Measurements from ENCODE around the gene FRYL. TPM values are rescaled to one million over a fixed set of nuclear protein-coding genes. Genes with fewer than 3 reads are reported as not detected.
"Not testable (repeated sequence)": the region's sequence is repeated elsewhere in the genome, so short reads cannot be mapped to it uniquely, and the experiment has no call there.

The FRYL gene
- total RNA-seq, 1 donor from 2014 or later: 30.8 TPM

DNA sequence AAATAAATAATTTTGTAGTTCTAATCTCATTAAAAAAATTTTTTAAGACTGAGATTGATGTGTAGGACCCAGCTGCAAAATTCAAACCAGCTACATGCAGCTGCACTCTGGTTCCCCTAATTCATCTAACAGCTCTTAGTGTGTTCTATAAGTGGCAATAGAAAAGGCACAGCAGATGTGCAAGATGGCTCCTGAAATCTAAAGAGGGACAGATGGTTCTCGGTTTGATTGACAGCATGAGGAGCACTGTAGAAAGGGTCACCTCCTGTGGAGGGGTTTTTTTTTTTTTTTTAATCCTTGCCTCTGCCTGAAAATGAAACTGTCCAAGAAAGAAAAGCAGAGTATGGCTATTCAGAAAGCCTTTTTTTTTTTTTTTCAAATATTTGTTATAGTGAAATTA, 33.9 kb upstream of the FRYL start:
- Mint-ChIP-seq H3K27ac (ENCODE audit: unreplicated experiment) (no peak overlapping the region), H3K9me3 (ENCODE audit: low read depth) (no peaks in the 10 kb centered on the region), H3K4me3 (ENCODE audit: unreplicated experiment) (no peak overlapping the region), H3K27me3 (ENCODE audit: low read depth) (peaks cover 13% of the 10 kb centered on the region), H3K4me1 (ENCODE audit: low read depth) (no peaks in the 10 kb centered on the region), H3K36me3 (ENCODE audit: low read depth) (peaks cover 1% of the 10 kb centered on the region)
- TF ChIP-seq CTCF (IDR thresholded peaks at IDR 0.05): no peak
- DNase-seq (ENCODE audit: low spot score): no peak

DNA sequence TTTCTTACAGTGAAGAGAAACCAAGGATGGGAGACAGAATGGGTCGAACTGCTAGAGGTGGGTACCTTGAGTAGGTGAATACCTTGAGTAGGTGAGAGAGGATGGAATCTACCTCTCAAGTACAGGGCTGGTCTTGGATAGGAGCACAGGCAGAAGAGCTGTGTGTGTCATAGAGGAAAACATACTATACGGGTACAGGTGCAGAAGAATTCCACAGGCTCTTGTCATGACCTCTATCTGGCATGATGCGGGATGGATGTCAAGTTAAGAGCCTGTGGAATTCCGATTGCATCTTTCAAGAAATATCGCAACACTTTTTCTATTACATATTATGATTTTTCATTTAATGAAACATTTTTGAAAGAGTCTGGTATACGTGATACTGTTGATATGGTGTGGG, 32.8 kb upstream of the FRYL start:
- peaks cover 6% of the 10 kb centered on the region for H3K27me3 Mint-ChIP-seq (ENCODE audit: low read depth)
- no peaks in the 10 kb centered on the region for H3K4me1 Mint-ChIP-seq (ENCODE audit: low read depth)
- H3K4me3 Mint-ChIP-seq (ENCODE audit: unreplicated experiment): no peak overlapping the region
- no peaks in the 10 kb centered on the region for H3K9me3 Mint-ChIP-seq (ENCODE audit: low read depth)
- no peak for DNase-seq (ENCODE audit: low spot score)
- TF ChIP-seq CTCF (IDR thresholded peaks at IDR 0.05): no peak
- H3K36me3 Mint-ChIP-seq (ENCODE audit: low read depth): no peaks in the 10 kb centered on the region
- no peak overlapping the region for H3K27ac Mint-ChIP-seq (ENCODE audit: unreplicated experiment)

DNA sequence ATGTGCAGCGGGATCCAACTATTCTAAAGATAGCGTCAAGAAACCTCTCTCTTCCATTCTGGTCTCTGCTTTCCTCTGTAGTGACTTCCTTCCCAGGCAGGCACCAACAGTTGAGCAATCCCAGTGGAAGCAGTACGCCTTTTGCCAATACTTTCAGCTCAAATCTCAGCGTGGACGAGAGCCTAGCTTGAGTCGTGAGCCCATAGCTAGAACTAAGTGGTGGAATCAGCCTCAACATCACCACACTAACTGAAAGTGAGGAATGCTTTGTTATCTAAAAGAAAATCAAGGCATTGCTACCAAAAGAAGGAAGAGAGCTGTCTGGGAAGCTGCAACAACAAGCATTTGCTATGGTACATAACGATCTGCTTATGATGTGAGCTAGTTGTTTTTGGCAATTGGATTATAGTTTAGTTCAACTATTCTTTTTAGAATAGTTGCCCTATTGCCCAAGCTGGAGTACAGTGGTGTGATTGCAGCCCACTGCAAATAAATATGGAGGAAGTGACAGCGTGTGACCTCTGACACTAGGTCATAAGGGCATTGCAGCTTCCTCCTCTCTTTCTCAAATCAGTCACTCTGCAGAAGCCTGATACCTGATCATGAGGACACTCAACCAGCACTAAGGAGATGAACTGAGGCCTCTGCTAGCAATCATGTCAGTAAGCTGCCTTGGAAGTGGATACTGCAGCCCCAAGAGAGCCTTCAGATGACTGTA, 24.7 kb upstream of the FRYL start:
- Mint-ChIP-seq H3K4me1 (ENCODE audit: low read depth) (peaks cover 15% of the 10 kb centered on the region), H3K27ac (ENCODE audit: unreplicated experiment) (no peak overlapping the region)
- DNase-seq (ENCODE audit: low spot score): no peak

DNA sequence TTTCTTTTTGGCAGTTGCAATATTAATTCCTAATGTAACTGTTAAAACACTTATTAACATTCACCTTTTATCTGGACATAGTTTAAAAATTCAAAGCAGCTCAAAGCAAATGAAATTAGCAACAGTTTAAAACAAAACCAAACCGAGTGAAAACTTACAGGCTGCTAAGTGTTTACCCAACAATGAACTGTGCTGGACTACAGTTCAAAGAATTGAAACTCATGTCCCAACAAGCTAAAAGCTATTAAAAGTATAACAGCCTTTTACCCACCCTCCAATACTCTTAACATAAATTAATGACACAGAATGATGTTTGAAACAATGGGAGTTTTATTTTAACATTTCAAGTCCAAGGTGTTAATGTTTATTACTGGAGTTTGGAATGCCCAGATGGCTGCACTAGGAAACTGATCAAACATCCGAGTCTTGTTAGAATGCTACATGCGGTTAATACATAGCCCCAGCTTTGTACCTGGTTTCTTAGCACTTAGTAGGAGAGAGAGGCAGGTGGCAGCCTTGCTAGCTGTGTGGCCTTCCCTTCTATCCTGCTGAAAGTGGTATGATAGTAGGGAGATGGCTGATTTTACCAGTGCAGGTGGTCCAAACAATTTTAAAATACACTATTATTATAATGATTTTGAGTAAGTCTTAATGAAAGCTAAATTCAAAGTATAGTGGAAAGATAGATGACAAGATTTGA, 21.1 kb upstream of the FRYL start:
- H3K27ac Mint-ChIP-seq (ENCODE audit: unreplicated experiment): no peak overlapping the region
- no peak for TF ChIP-seq CTCF (IDR thresholded peaks at IDR 0.05)
- DNase-seq (ENCODE audit: low spot score): no peak

More for the DNA sequence above, 24.7 kb upstream of the FRYL start:
- Mint-ChIP-seq H3K36me3 (ENCODE audit: low read depth) (no peaks in the 10 kb centered on the region), H3K9me3 (ENCODE audit: low read depth) (no peaks in the 10 kb centered on the region), H3K4me3 (ENCODE audit: unreplicated experiment) (no peak overlapping the region), H3K27me3 (ENCODE audit: low read depth) (no peaks in the 10 kb centered on the region)
- TF ChIP-seq CTCF (IDR thresholded peaks at IDR 0.05): no peak

GRCh38 chr4:48800155-48800554, 20.1 kb upstream of the FRYL start:
- not testable (repeated sequence) for H3K9me3 Mint-ChIP-seq (ENCODE audit: low read depth); H3K27me3 Mint-ChIP-seq (ENCODE audit: low read depth); H3K27ac Mint-ChIP-seq (ENCODE audit: unreplicated experiment); H3K36me3 Mint-ChIP-seq (ENCODE audit: low read depth); DNase-seq (ENCODE audit: low spot score); H3K4me3 Mint-ChIP-seq (ENCODE audit: unreplicated experiment)
- peaks cover 22% of the 10 kb centered on the region for H3K4me1 Mint-ChIP-seq (ENCODE audit: low read depth)

More for the DNA sequence above, 21.1 kb upstream of the FRYL start:
- Mint-ChIP-seq H3K9me3 (ENCODE audit: low read depth) (no peaks in the 10 kb centered on the region), H3K36me3 (ENCODE audit: low read depth) (no peaks in the 10 kb centered on the region), H3K4me1 (ENCODE audit: low read depth) (peaks cover 22% of the 10 kb centered on the region), H3K4me3 (ENCODE audit: unreplicated experiment) (no peak overlapping the region), H3K27me3 (ENCODE audit: low read depth) (no peaks in the 10 kb centered on the region)

Data from chondrocyte (in vitro differentiated cells).